GM12878 (cell line): ENCODE data around the gene CDKN2B-AS1. TPM values are rescaled to one million over a fixed set of nuclear protein-coding genes. Genes with fewer than 3 reads are reported as not detected.

Experiments
- ATAC-seq: fragments of 200-7000 bp; cut with Tn5 transposase; 3 replicates; pipeline ENCODE4 v1.9.1; 2020; ENCODE audit warnings: mild to moderate bottlenecking, moderate library complexity
- BruUV-seq: library from RNA; stranded (reverse); fragments of 400-500 nt; replicated peaks from 2 replicates; lab custom pipeline; 2021; lab: Mats Ljungman, UMichigan
- CTCF ChIA-PET: fragments of 300-600 bp; sonication (Branson Sonifier 250); formaldehyde crosslinking; extraction: SDS; loops from one replicate; lab custom pipeline; 2021; ENCODE audit warnings: inconsistent platforms; lab: Yijun Ruan, JAX
- POLR2A ChIA-PET: fragments of 350-600 bp; formaldehyde crosslinking; extraction: SDS; loops from one replicate; lab custom pipeline; 2021; ENCODE audit warnings: inconsistent platforms; lab: Charles Lee
- RAD21 ChIA-PET: fragments of 300-600 bp; sonication (Branson Sonifier 250); formaldehyde crosslinking; loops from one replicate; lab custom pipeline; 2023; ENCODE audit warnings: antibody characterized with exemption; ENCODE audit not compliant: unreplicated experiment; lab: Charles Lee
- SMC1A ChIA-PET: fragments of 300-600 bp; sonication (Branson Sonifier 250); formaldehyde crosslinking; loops from one replicate; lab custom pipeline; 2023; ENCODE audit not compliant: unreplicated experiment, uncharacterized antibody; lab: Charles Lee
- DNase-seq: peaks from one replicate; pipeline ENCODE4 v3.0.0-alpha.2; 2011; ENCODE audit warnings: low read depth, low spot score
- FAIRE-seq: peaks from 3 replicates; lab custom pipeline; 2011; peaks lifted over from hg19 to GRCh38; lab: Jason Lieb, UNC
- H2AFZ ChIP-seq: 2 replicates; pipeline ENCODE4 v1.6.0; 2011; ENCODE audit warnings: low read depth, low read length, control low read depth; ENCODE audit not compliant: control insufficient read depth
- H3K27ac ChIP-seq: 2 replicates; pipeline ENCODE4 v1.5.1; 2011; ENCODE audit warnings: control low read depth; ENCODE audit not compliant: control insufficient read depth, insufficient read depth
- H3K27me3 ChIP-seq, 2 experiments: replicated peaks in 1 of 2; 2 replicates each; pipeline versions ENCODE4 v1.6.0 to v1.6.1; 2011; ENCODE audit warnings: low read length in 1 of 2; ENCODE audit not compliant: control insufficient read depth in 2 of 2, insufficient read depth in 2 of 2
- H3K36me3 ChIP-seq, 2 experiments: 2 replicates each; pipeline ENCODE4 v1.5.1; 2011; ENCODE audit warnings: low read length in 1 of 2; ENCODE audit not compliant: control insufficient read depth in 2 of 2, insufficient read depth in 2 of 2
- H3K4me1 ChIP-seq: 2 replicates; pipeline ENCODE4 v1.6.1; 2011; ENCODE audit warnings: mild to moderate bottlenecking, low read length, moderate library complexity, mixed read lengths; ENCODE audit not compliant: control insufficient read depth, insufficient read depth
- H3K4me2 ChIP-seq: 2 replicates; pipeline ENCODE4 v1.6.0; 2011; ENCODE audit warnings: control low read depth; ENCODE audit not compliant: control insufficient read depth, insufficient read depth
- H3K4me3 ChIP-seq: fragments of 200-600 bp; sonication (generic); 2 replicates; pipeline ENCODE4 v1.5.1; 2016
- H3K79me2 ChIP-seq: 2 replicates; pipeline ENCODE4 v1.6.0; 2011; ENCODE audit warnings: low read length; ENCODE audit not compliant: control insufficient read depth, insufficient read depth
- H3K9ac ChIP-seq: 2 replicates; pipeline ENCODE4 v1.8.0; 2011; ENCODE audit warnings: low read length, control low read depth, mixed read lengths; ENCODE audit not compliant: control insufficient read depth, insufficient read depth
- H3K9me3 ChIP-seq: replicated peaks from 3 replicates; pipeline ENCODE4 v1.5.1; 2011; ENCODE audit warnings: mild to moderate bottlenecking, low read length; ENCODE audit not compliant: control insufficient read depth, insufficient read depth
- H4K20me1 ChIP-seq: 2 replicates; pipeline ENCODE4 v1.6.0; 2011; ENCODE audit not compliant: control insufficient read depth, insufficient read depth
- ATF2 ChIP-seq: IDR thresholded peaks from 2 replicates; pipeline ENCODE4 v1.6.1; 2012; ENCODE audit warnings: low read length, inconsistent platforms
- ATF7 ChIP-seq: fragments of 450-650 bp; IDR thresholded peaks from 2 replicates; pipeline ENCODE4 v1.6.1; 2016; ENCODE audit warnings: low read depth, mild to moderate bottlenecking
- CHD2 ChIP-seq: IDR thresholded peaks from 2 replicates; pipeline ENCODE4 v1.6.1; 2011; ENCODE audit warnings: low read depth, low read length, improper control_type of control experiment, borderline replicate concordance
- NFYB ChIP-seq: IDR thresholded peaks from 2 replicates; pipeline ENCODE4 v1.6.1; 2011; ENCODE audit warnings: low read depth, mild to moderate bottlenecking, low read length, improper control_type of control experiment, moderate library complexity; ENCODE audit not compliant: insufficient read depth
- SPI1 ChIP-seq: IDR thresholded peaks from 2 replicates; pipeline ENCODE4 v1.6.1; 2011; ENCODE audit warnings: low read depth, mild to moderate bottlenecking, low read length, moderate library complexity, borderline replicate concordance; ENCODE audit not compliant: insufficient read depth
- ZBTB4 ChIP-seq: fragments of 450-650 bp; formaldehyde crosslinking; IDR thresholded peaks from 2 replicates; pipeline ENCODE4 v1.4.0; 2022; ENCODE audit warnings: mild to moderate bottlenecking, moderate library complexity
- WGBS: methylation state at CpG from one replicate; pipeline ENCODE4 v1.1.6; 2016; ENCODE audit warnings: low lambda C conversion rate; ENCODE audit not compliant: insufficient replicate concordance, insufficient coverage; ENCODE audit errors: missing lambda C conversion rate; 5-methylcytosine and 5-hydroxymethylcytosine counted together
- in situ Hi-C: fragments of 300-500 bp; cut with MboI; formaldehyde crosslinking; loops from 9 replicates; pipeline ENCODE4 v1.14.3; 2018; ENCODE audit warnings: mixed read lengths
- intact Hi-C: fragments of 100-400 bp; cut with micrococcal nuclease; formaldehyde crosslinking; loops from one replicate; pipeline ENCODE4 v1.14.2; 2022; ENCODE audit not compliant: unreplicated experiment
- polyA plus RNA-seq, 11 experiments: library from polyadenylated mRNA; depleted of rRNA in 4 of 11; unstranded in 6 of 11; stranded (reverse) in 5 of 11; fragments of >200 nt; fragmentation: Nextera tagmentation in 4 of 11; fragmentation: Illumina TruSeq in 1 of 11; extraction: Ambion mirVana in 4 of 11; extraction: Trizol in 1 of 11; gene quantifications; 1 replicate in 1 of 11; 2 replicates in 10 of 11; pipeline versions ENCODE4 v1.2.1 to v1.2.3, GENCODE V29; 2011 to 2016; ENCODE audit warnings: inconsistent platforms in 2 of 11, missing spikeins in 2 of 11, low read depth in 1 of 11
- total RNA-seq, 4 experiments: library from RNA; depleted of rRNA in 3 of 4; stranded (reverse); fragments of >200 nt in 3 of 4; fragmentation: Illumina TruSeq in 1 of 4; extraction: Trizol in 1 of 4; gene quantifications; 2 replicates each; pipeline versions ENCODE4 v1.2.1 to v1.2.3, GENCODE V29; 2013 to 2021
- TF ChIP-seq, protein P1 (sequence below): fragments of 450-650 bp; formaldehyde crosslinking; IDR thresholded peaks from 2 replicates; pipeline ENCODE4 v1.4.0; 2020; ENCODE audit warnings: mild to moderate bottlenecking, moderate library complexity
- TF ChIP-seq, protein P2 (sequence below): IDR thresholded peaks from 2 replicates; pipeline ENCODE4 v1.6.1; 2011; ENCODE audit warnings: low read depth, mild to moderate bottlenecking, low read length, moderate library complexity, borderline replicate concordance; ENCODE audit errors: extremely low read depth

Gene CDKN2B-AS1
- total and polyA plus RNA-seq, 10 of the 15 experiments (the other 5 are each of a cell fraction or from before 2014, with no cell fraction given) = 0.22 to 2.2 (median 1.0) TPM; not detected in 1

DNA sequence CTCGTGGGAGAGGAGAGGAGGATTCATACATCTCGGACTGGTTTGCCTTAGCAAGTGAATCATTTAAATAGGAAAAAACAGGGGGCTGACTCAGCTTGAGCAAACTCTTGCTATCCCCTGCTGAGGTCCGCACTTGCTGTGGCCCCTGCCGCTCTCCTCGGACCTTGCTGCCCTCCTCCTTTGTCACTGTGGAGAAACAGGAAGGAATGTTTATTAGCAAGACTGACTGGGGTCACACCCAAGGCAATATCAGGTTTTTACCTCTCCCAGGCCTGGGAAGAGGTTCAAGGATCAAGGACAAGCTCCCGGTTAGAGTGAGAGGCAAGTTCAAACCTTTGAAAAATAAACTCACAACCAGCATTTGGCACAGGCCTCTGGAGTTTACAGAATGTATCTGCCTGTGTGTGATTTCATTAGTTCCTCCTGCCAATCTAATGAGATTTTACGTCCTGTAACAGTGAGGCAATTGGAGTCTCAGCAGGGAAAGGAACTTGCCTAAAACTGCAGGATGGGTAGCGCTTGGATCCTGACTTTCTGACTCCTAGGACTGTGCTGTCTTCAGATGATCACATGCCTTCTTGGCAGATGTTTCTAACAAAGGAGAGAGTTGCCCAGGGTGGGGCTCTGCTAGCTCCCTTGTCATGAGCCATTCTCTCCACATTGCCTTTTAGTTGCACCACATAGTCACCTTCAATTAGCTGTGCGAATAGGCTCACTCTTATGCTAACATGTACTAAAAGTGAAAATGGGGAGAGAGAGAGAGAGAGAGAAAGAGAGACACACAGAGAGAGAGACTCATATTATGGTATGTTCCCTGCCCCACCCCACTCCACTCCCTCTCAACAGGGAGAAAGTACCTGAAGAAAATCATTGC is 123.2 kb downstream of the CDKN2B-AS1 start (continued):
- TF ChIP-seq SPI1 (no peak), CHD2 (no peak), NFYB (no peak)
- TF ChIP-seq, protein P1, sequence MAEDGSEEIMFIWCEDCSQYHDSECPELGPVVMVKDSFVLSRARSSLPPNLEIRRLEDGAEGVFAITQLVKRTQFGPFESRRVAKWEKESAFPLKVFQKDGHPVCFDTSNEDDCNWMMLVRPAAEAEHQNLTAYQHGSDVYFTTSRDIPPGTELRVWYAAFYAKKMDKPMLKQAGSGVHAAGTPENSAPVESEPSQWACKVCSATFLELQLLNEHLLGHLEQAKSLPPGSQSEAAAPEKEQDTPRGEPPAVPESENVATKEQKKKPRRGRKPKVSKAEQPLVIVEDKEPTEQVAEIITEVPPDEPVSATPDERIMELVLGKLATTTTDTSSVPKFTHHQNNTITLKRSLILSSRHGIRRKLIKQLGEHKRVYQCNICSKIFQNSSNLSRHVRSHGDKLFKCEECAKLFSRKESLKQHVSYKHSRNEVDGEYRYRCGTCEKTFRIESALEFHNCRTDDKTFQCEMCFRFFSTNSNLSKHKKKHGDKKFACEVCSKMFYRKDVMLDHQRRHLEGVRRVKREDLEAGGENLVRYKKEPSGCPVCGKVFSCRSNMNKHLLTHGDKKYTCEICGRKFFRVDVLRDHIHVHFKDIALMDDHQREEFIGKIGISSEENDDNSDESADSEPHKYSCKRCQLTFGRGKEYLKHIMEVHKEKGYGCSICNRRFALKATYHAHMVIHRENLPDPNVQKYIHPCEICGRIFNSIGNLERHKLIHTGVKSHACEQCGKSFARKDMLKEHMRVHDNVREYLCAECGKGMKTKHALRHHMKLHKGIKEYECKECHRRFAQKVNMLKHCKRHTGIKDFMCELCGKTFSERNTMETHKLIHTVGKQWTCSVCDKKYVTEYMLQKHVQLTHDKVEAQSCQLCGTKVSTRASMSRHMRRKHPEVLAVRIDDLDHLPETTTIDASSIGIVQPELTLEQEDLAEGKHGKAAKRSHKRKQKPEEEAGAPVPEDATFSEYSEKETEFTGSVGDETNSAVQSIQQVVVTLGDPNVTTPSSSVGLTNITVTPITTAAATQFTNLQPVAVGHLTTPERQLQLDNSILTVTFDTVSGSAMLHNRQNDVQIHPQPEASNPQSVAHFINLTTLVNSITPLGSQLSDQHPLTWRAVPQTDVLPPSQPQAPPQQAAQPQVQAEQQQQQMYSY = no peak

- H3K4me3 ChIP-seq = no peak overlapping the region
- H3K4me2 ChIP-seq = no peak overlapping the region
- no peak for DNase-seq
- H3K36me3 ChIP-seq = no peaks in the 10 kb centered on the region
- no peak for ATAC-seq
- SMC1A ChIA-PET = interaction anchor here (0.6 to 1.9 kb wide), 13 partner anchors 10 to 307 kb away, joined by 3 to 16 read pairs (median 5); partner anchors contain the start of gene CDKN2B
- 40% methylated on average over 5 of the region's 5 CpGs for WGBS
- no peaks in the 10 kb centered on the region; the same call in 2 of the 3 replicates for H3K9me3 ChIP-seq
- intact Hi-C loops = loop anchor here (1.0 kb wide), 1 partner anchor 306 kb away; no protein-coding TSS in a partner anchor
- in situ Hi-C loops = loop anchor here (10.0 kb wide), 1 partner anchor 304 kb away; no protein-coding TSS in a partner anchor
- CTCF ChIA-PET = interaction anchor here (0.6 to 5.3 kb wide), 25 partner anchors 9 to 306 kb away, joined by 3 to 67 read pairs (median 5); partner anchors contain the start of gene CDKN2B
- POLR2A ChIA-PET = no interaction called here
- no peaks in the 10 kb centered on the region for H3K79me2 ChIP-seq
- RAD21 ChIA-PET = interaction anchor here (0.6 to 3.2 kb wide), 10 partner anchors 14 to 410 kb away, joined by 3 to 24 read pairs (median 4); no protein-coding TSS in a partner anchor
- BruUV-seq = no TSS peak
- H3K9ac ChIP-seq = no peak overlapping the region
- no peak for FAIRE-seq
- peaks cover 0 to 8% of the 10 kb centered on the region in 2 experiments; a peak in 2 of 4 replicates for H3K27me3 ChIP-seq
- no peaks in the 10 kb centered on the region for H3K4me1 ChIP-seq
- no peaks in the 10 kb centered on the region for H4K20me1 ChIP-seq
- H3K27ac ChIP-seq = no peak overlapping the region
- no peak overlapping the region for H2AFZ ChIP-seq
- TF ChIP-seq ATF7 = no peak
- TF ChIP-seq ATF2 = no peak
- no peak for TF ChIP-seq ZBTB4 (CRISPR knock-in tag)
- TF ChIP-seq, protein P2, sequence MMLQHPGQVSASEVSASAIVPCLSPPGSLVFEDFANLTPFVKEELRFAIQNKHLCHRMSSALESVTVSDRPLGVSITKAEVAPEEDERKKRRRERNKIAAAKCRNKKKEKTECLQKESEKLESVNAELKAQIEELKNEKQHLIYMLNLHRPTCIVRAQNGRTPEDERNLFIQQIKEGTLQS = no peak
Observed at GRCh38 chr9:22118810-22119521, 124.4 kb downstream of the CDKN2B-AS1 start.
